Measurements from ENCODE around the gene OR2T10. TPM values are rescaled to one million over a fixed set of nuclear protein-coding genes. Genes with fewer than 3 reads are reported as not detected.
"Not testable (repeated sequence)": the region's sequence is repeated elsewhere in the genome, so short reads cannot be mapped to it uniquely, and the experiment has no call there.

OR2T10 gene
- total RNA-seq, 2 experiments from 2014 or later = not detected

DNA sequence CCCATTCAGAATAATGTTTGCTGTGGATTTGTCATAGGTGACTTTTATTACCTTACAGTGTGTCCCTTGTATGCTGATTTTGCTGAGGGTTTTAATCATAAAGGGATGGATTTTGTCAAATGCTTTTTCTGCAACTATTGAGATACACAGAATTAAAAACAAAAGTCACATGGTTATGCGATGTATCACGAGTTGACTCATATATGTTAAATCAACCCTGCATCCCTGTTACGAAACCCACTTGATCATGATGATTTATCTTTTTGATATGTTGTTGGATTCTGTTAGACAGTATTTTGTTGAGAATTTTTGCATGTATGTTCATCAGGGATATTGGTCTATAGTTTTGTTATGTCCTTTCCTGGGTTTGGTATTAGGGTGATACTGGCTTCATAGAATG is 12.2 kb downstream of the OR2T10 start:
- Histone ChIP-seq H4K20me1 (ENCODE audit: insufficient read depth, low read length) (no peaks in the 10 kb centered on the region), H3K36me3 (ENCODE audit: insufficient read depth, low read length) (no peaks in the 10 kb centered on the region), H3K9me2 (ENCODE audit: insufficient read depth, low read length) (no peaks in the 10 kb centered on the region), H3K4me3 (ENCODE audit: low read depth, low read length, poor library complexity, severe bottlenecking) (no peak overlapping the region), H3K4me1 (ENCODE audit: insufficient read depth, low read length, poor library complexity, severe bottlenecking) (no peaks in the 10 kb centered on the region), H2AFZ (ENCODE audit: low read length) (no peak overlapping the region), H3K27ac (ENCODE audit: low read depth, low read length, poor library complexity, severe bottlenecking) (no peak overlapping the region), H3K79me2 (ENCODE audit: insufficient read depth, low read depth, low read length) (no peaks in the 10 kb centered on the region), H3K9me3 (ENCODE audit: low read length) (no peaks in the 10 kb centered on the region), H3K4me2 (ENCODE audit: low read length) (no peak overlapping the region)
- DNase-seq (ENCODE audit: low spot score) = no peak
- BruUV-seq (replicated peaks) = no TSS peak
- no peak for TF ChIP-seq EZH2phosphoT487 (IDR thresholded peaks at IDR 0.05; ENCODE audit: borderline replicate concordance, low read depth, low read length)
- TF ChIP-seq, protein P1, sequence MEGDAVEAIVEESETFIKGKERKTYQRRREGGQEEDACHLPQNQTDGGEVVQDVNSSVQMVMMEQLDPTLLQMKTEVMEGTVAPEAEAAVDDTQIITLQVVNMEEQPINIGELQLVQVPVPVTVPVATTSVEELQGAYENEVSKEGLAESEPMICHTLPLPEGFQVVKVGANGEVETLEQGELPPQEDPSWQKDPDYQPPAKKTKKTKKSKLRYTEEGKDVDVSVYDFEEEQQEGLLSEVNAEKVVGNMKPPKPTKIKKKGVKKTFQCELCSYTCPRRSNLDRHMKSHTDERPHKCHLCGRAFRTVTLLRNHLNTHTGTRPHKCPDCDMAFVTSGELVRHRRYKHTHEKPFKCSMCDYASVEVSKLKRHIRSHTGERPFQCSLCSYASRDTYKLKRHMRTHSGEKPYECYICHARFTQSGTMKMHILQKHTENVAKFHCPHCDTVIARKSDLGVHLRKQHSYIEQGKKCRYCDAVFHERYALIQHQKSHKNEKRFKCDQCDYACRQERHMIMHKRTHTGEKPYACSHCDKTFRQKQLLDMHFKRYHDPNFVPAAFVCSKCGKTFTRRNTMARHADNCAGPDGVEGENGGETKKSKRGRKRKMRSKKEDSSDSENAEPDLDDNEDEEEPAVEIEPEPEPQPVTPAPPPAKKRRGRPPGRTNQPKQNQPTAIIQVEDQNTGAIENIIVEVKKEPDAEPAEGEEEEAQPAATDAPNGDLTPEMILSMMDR (conservative IDR thresholded peaks at IDR 0.05; ENCODE audit: low read length) = no peak
- ChIA-PET POLR2A (no interaction called here), CTCF (ENCODE audit: unreplicated experiment) (no interaction called here)
- intact Hi-C loops (cut with micrococcal nuclease; ENCODE audit: unreplicated experiment) = no loop called here

DNA sequence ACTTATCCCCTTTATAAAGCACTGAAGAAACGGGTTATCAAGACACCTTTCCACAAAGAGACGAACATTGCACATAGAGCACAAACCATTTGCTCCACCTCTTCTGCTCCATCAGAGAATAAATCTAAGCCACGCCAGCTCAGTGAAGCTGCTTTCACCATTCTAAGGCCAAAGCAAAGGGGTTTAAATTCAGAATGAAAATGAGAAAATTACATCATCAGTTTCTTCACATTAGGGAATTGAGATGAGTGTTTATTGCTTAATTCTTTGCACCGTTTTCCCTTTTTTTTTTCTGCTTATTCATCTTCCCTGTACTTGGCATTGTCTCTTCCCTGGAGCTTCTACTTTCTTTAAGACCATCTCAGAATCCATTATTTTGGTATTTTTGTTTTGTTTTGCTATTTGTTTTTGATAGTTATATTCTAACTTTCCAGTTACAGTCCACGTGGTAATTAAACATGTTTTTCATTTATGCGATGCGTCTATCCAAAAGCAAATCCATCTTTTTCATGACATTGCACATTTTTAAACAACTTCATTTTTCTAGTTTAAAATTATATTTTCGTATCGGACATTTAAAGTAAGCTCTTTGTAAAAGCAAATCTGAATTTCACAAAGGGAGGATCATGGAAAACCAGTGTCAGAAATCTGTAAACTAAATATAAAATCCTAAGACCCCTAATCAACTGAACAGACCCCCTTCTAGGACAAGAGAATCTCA is 21.1 kb downstream of the OR2T10 start:
- POLR2A ChIA-PET = no interaction called here
- Histone ChIP-seq H3K4me2 (ENCODE audit: low read length) (no peak overlapping the region), H3K4me3 (ENCODE audit: low read depth, low read length, poor library complexity, severe bottlenecking) (no peak overlapping the region), H4K20me1 (ENCODE audit: insufficient read depth, low read length) (no peaks in the 10 kb centered on the region), H2AFZ (ENCODE audit: low read length) (no peak overlapping the region), H3K79me2 (ENCODE audit: insufficient read depth, low read depth, low read length) (no peaks in the 10 kb centered on the region), H3K9me2 (ENCODE audit: insufficient read depth, low read length) (no peaks in the 10 kb centered on the region), H3K4me1 (ENCODE audit: insufficient read depth, low read length, poor library complexity, severe bottlenecking) (no peaks in the 10 kb centered on the region), H3K36me3 (ENCODE audit: insufficient read depth, low read length) (no peaks in the 10 kb centered on the region), H3K27ac (ENCODE audit: low read depth, low read length, poor library complexity, severe bottlenecking) (no peak overlapping the region), H3K9me3 (ENCODE audit: low read length) (no peaks in the 10 kb centered on the region)
- DNase-seq (ENCODE audit: low spot score) = no peak
- BruUV-seq (replicated peaks) = no TSS peak
- CTCF ChIA-PET (ENCODE audit: unreplicated experiment) = no interaction called here
- intact Hi-C loops (cut with micrococcal nuclease; ENCODE audit: unreplicated experiment) = no loop called here
- TF ChIP-seq EZH2phosphoT487 (IDR thresholded peaks at IDR 0.05; ENCODE audit: borderline replicate concordance, low read depth, low read length) = no peak
- TF ChIP-seq, protein P1 (conservative IDR thresholded peaks at IDR 0.05; ENCODE audit: low read length) = no peak

DNA sequence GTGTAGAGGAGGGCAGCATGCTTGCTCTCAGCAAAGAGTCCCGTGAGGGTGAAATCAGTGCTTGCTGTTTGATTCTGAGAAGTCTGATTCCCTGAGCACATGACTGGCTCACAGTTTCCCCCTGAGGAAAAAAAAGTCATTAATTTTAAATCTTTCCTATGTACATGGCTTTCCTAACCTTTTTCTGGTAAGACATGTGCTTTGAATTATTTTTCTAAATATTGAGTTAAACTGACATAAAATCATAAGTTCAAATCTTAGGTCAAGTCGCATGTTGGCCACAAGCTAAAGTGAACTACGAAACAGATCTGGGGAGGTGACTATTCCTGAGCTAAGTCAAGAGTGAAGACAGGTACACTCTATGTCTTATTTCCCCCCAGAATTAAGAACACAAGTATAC is 22.8 kb downstream of the OR2T10 start, which contains the start of gene OR2T34:
Gene OR2T34 (minus strand): TSS at position 101 of the 400 bp plus-strand sequence. CDS start 0 bp downstream, at position 101.
- H3K36me3 ChIP-seq (ENCODE audit: insufficient read depth, low read length) = not testable (repeated sequence)

GRCh38 chr1:248573856-248574255 is 23.6 kb downstream of the OR2T10 start:
- H3K79me2 ChIP-seq (ENCODE audit: insufficient read depth, low read depth, low read length); DNase-seq (ENCODE audit: low spot score); H3K4me1 ChIP-seq (ENCODE audit: insufficient read depth, low read length, poor library complexity, severe bottlenecking); BruUV-seq (replicated peaks); POLR2A ChIA-PET; H3K4me2 ChIP-seq (ENCODE audit: low read length); H3K36me3 ChIP-seq (ENCODE audit: insufficient read depth, low read length); H3K27ac ChIP-seq (ENCODE audit: low read depth, low read length, poor library complexity, severe bottlenecking); CTCF ChIA-PET (ENCODE audit: unreplicated experiment); intact Hi-C loops (cut with micrococcal nuclease; ENCODE audit: unreplicated experiment); H2AFZ ChIP-seq (ENCODE audit: low read length); H3K9me2 ChIP-seq (ENCODE audit: insufficient read depth, low read length); H4K20me1 ChIP-seq (ENCODE audit: insufficient read depth, low read length); H3K4me3 ChIP-seq (ENCODE audit: low read depth, low read length, poor library complexity, severe bottlenecking); H3K9me3 ChIP-seq (ENCODE audit: low read length): not testable (repeated sequence)

More for the DNA sequence above, 22.8 kb downstream of the OR2T10 start, which contains the start of gene OR2T34:
- DNase-seq (ENCODE audit: low spot score); CTCF ChIA-PET (ENCODE audit: unreplicated experiment); H3K79me2 ChIP-seq (ENCODE audit: insufficient read depth, low read depth, low read length); H3K9me3 ChIP-seq (ENCODE audit: low read length); intact Hi-C loops (cut with micrococcal nuclease; ENCODE audit: unreplicated experiment); BruUV-seq (replicated peaks); H4K20me1 ChIP-seq (ENCODE audit: insufficient read depth, low read length); H2AFZ ChIP-seq (ENCODE audit: low read length); POLR2A ChIA-PET; H3K4me3 ChIP-seq (ENCODE audit: low read depth, low read length, poor library complexity, severe bottlenecking); H3K27ac ChIP-seq (ENCODE audit: low read depth, low read length, poor library complexity, severe bottlenecking); H3K9me2 ChIP-seq (ENCODE audit: insufficient read depth, low read length); H3K4me1 ChIP-seq (ENCODE audit: insufficient read depth, low read length, poor library complexity, severe bottlenecking); H3K4me2 ChIP-seq (ENCODE audit: low read length): not testable (repeated sequence)

GRCh38 chr1:248572049-248572448 is 25.5 kb downstream of the OR2T10 start:
- intact Hi-C loops (cut with micrococcal nuclease; ENCODE audit: unreplicated experiment); H3K36me3 ChIP-seq (ENCODE audit: insufficient read depth, low read length); H4K20me1 ChIP-seq (ENCODE audit: insufficient read depth, low read length); H3K4me3 ChIP-seq (ENCODE audit: low read depth, low read length, poor library complexity, severe bottlenecking); POLR2A ChIA-PET; DNase-seq (ENCODE audit: low spot score); H3K79me2 ChIP-seq (ENCODE audit: insufficient read depth, low read depth, low read length); BruUV-seq (replicated peaks); H3K27ac ChIP-seq (ENCODE audit: low read depth, low read length, poor library complexity, severe bottlenecking); CTCF ChIA-PET (ENCODE audit: unreplicated experiment); H3K4me1 ChIP-seq (ENCODE audit: insufficient read depth, low read length, poor library complexity, severe bottlenecking); H3K9me2 ChIP-seq (ENCODE audit: insufficient read depth, low read length); H3K4me2 ChIP-seq (ENCODE audit: low read length); H2AFZ ChIP-seq (ENCODE audit: low read length); H3K9me3 ChIP-seq (ENCODE audit: low read length): not testable (repeated sequence)
